HEK293 (cell line): Measurements from ENCODE around the gene ACAD11.

Experiments
- CTCF ChIP-seq: fragments of 450-650 bp; formaldehyde crosslinking; IDR thresholded peaks from 2 replicates; pipeline ENCODE4 v1.5.1; 2016; ENCODE audit warnings: missing biosample characterization, missing genetic modification characterization
- KLF8 ChIP-seq: fragments of 450-650 bp; formaldehyde crosslinking; IDR thresholded peaks from 2 replicates; pipeline ENCODE4 v1.5.1; 2016; ENCODE audit warnings: missing biosample characterization, missing genetic modification characterization
- PRDM1 ChIP-seq: fragments of 450-650 bp; formaldehyde crosslinking; IDR thresholded peaks from 2 replicates; pipeline ENCODE4; 2016; ENCODE audit warnings: missing biosample characterization, missing genetic modification characterization
- ZBTB20 ChIP-seq: fragments of 450-650 bp; formaldehyde crosslinking; IDR thresholded peaks from 2 replicates; pipeline ENCODE4 v1.5.1; 2016; ENCODE audit warnings: missing biosample characterization, missing genetic modification characterization
- ZBTB21 ChIP-seq: fragments of 450-650 bp; formaldehyde crosslinking; IDR thresholded peaks from 2 replicates; pipeline ENCODE4 v1.5.1; 2017; ENCODE audit warnings: missing biosample characterization, missing genetic modification characterization
- ZFP3 ChIP-seq: fragments of 450-650 bp; formaldehyde crosslinking; IDR thresholded peaks from 2 replicates; pipeline ENCODE4 v1.5.1; 2016; ENCODE audit warnings: low read depth, missing biosample characterization, missing genetic modification characterization
- ZNF24 ChIP-seq: fragments of 450-650 bp; formaldehyde crosslinking; IDR thresholded peaks from 2 replicates; pipeline ENCODE4 v1.5.1; 2016; ENCODE audit warnings: missing biosample characterization, missing genetic modification characterization
- ZNF248 ChIP-seq: fragments of 450-650 bp; formaldehyde crosslinking; IDR thresholded peaks from 2 replicates; pipeline ENCODE4 v1.5.1; 2017; ENCODE audit warnings: missing biosample characterization, missing genetic modification characterization
- ZNF362 ChIP-seq: fragments of 450-650 bp; formaldehyde crosslinking; IDR thresholded peaks from 2 replicates; pipeline ENCODE4 v1.5.1; 2016; ENCODE audit warnings: missing biosample characterization, missing genetic modification characterization
- ZNF510 ChIP-seq: fragments of 450-650 bp; formaldehyde crosslinking; IDR thresholded peaks from 2 replicates; pipeline ENCODE4 v1.5.1; 2018; ENCODE audit warnings: mild to moderate bottlenecking, missing genetic modification characterization, missing biosample characterization; ENCODE audit not compliant: insufficient replicate concordance
- ZNF777 ChIP-seq: fragments of 450-650 bp; formaldehyde crosslinking; IDR thresholded peaks from 2 replicates; pipeline ENCODE4 v1.5.1; 2017; ENCODE audit warnings: missing biosample characterization, missing genetic modification characterization, borderline replicate concordance

GRCh38 chr3:132573797-132574211 lies 85.8 kb downstream of the ACAD11 start:
- no peak for TF ChIP-seq ZNF24 (tag by site-specific recombination)
- TF ChIP-seq ZBTB21 (tag by site-specific recombination): no peak
- TF ChIP-seq CTCF (tag by site-specific recombination): no peak
- no peak for TF ChIP-seq ZNF510 (tag by site-specific recombination)
- no peak for TF ChIP-seq ZBTB20 (tag by site-specific recombination)
- TF ChIP-seq KLF8 (tag by site-specific recombination): no peak
- TF ChIP-seq ZNF777 (tag by site-specific recombination): no peak
- TF ChIP-seq ZFP3: no peak
- no peak for TF ChIP-seq ZNF362 (tag by site-specific recombination)
- no peak for TF ChIP-seq PRDM1 (tag by site-specific recombination)
- TF ChIP-seq ZNF248 (tag by site-specific recombination): no peak
